HG02970 (cell line): Measurements from ENCODE around the gene CTNNBL1.
A peak's percentile ranks its signal among the peaks of the same experiment; 100 is the strongest.
"Not testable (repeated sequence)": the region's sequence is repeated elsewhere in the genome, so short reads cannot be mapped to it uniquely, and the experiment has no call there.

Source experiments
- ATAC-seq: cut with Tn5 transposase; IDR thresholded peaks from one replicate; pipeline ENCODE4 v1.9.1; 2021; ENCODE audit warnings: mild to moderate bottlenecking, moderate library complexity, moderate number of reproducible peaks; ENCODE audit not compliant: unreplicated experiment, low FRiP score

Gene CTNNBL1, protein sequence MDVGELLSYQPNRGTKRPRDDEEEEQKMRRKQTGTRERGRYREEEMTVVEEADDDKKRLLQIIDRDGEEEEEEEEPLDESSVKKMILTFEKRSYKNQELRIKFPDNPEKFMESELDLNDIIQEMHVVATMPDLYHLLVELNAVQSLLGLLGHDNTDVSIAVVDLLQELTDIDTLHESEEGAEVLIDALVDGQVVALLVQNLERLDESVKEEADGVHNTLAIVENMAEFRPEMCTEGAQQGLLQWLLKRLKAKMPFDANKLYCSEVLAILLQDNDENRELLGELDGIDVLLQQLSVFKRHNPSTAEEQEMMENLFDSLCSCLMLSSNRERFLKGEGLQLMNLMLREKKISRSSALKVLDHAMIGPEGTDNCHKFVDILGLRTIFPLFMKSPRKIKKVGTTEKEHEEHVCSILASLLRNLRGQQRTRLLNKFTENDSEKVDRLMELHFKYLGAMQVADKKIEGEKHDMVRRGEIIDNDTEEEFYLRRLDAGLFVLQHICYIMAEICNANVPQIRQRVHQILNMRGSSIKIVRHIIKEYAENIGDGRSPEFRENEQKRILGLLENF

DNA sequence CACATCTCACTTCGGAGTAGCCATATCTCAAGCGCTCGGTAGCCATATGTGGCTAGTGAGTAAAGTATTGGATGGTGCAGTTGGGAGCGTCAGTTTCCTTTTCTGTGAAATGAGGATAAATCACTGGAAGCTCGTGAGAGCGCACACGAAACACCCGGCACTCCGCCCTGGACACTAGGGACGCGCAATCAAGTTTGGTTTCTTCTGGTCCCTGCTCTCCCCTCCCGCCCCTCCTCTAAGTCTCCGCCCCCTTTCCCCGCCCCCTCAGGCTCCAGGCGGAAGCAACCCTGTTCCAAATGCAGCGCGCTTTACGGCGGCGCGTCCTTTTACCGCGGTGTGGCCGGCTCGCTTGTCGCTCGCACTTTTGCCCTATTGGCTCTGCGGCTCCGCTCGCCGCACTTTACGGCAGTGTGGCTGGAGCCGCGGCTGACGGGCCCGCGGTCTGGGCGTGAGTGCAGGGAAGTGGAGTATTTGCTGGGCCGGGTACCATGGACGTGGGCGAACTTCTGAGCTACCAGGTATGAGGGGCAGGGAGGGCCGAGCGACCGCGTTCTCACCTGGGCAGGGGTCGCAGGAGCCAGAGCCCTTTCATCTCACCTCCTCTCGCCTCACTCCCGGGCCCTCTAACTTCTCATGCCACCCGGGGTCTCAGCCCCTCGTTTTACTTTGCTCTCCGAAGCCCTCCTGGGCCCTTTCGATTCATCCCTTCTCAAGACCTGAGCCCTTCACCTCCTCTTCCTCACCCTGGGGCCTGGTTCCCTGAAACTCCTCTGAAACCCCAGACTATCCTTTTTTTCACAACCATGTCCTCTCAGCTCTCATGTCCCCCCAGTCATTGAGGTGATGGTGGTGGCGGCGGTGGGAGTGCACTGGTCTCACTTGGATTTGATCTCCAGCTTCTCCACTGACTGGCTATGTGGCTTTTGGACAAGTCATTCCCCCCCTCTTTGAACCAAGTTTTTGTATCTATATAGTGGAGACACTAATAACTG, at the start of gene CTNNBL1:
TSS of gene CTNNBL1 (plus strand) at position 396 of the 992 bp plus-strand sequence. CDS start at position 489, 93 bp downstream.
- peak; percentile 88 for ATAC-seq

DNA sequence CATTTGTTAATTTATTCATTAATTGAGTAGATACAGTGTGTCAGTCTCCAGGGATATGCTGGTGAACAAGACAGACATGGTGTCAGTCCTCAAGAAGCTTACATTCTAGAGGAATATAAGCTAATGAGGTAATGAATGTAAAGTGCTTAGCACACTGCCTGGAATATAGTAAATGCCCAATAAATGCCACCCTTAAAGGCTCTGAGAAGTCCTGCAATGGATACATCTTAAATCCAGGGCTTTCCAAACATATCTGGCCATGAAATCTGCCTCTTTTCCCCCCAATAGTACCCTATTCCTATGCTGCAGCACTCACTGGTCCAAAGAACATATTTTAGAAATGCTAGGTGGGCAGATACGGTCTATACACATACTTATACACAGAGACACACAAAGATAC, 49.2 kb upstream of the CTNNBL1 start:
- no peak for ATAC-seq

DNA sequence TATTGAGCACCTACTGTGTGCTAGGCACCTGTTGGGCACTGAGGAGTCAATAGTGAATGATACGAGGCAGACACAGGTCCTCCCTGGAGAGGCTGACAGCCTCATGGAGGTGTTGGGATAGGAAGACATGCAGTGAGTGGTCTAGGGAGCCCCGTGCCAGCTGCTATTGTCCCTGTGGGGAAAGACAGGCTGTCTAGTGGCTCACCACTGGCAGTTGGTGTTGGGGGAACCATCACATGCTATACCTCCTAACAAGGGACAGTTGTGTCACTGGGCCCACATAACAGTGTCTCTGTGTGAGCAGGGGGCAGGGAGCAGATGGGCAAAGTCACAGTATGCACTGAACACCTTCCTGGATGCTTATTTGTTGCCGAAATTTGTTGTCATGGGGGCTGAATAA, 45.9 kb upstream of the CTNNBL1 start:
- no peak for ATAC-seq

DNA sequence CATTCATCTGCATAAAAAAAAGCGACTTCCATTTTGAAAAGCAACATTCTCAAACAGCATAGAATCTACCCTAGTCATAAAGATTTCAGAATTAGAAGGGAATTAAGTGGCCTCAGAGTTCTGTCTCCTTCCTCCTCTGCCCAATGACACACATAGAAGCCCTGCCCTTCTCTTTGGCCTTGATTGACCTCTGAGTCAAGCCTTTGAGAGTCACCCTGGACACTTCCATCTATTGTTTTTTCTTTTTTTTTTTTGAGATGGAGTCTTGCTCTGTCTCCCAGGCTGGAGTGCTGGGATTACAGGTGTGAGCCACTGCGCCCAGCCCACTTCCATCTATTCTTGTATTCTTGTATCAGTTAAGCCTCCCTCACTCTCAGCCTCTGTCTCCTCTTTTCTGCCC, 44.8 kb upstream of the CTNNBL1 start:
- ATAC-seq: no peak

DNA sequence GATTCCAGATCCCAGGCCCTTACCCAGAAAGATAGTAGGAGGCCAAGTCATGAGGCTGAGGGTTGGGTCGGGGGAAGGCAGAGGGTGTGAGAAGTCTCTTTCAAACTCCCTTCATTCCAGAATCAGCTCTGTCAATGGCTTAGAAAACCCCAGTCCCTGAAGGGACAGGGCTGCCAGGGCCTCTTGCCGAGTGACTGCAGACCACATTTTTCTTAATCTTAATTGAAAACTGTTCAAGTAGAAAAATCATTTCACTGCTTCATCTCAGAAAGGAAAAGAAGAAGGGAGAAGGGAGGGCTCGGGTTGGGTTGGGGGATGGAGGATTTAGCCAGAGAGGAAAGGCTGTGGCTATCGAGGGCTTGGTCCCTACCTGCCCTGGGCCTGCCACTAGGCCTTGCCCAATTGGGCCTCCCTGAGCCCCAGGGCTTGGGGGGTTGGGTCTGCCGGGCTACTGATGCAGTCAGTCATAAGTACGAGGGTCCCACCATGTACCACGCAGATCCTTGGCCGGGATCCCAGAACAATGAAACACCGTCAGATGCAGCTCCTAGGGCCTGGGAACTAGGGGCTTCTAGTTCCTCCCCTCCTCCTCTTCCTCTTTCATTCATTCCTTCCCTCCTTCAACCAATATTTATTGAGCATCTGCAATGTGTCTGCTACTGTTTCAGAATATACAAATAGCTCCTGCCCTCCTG, 44.0 kb upstream of the CTNNBL1 start:
- no peak for ATAC-seq

DNA sequence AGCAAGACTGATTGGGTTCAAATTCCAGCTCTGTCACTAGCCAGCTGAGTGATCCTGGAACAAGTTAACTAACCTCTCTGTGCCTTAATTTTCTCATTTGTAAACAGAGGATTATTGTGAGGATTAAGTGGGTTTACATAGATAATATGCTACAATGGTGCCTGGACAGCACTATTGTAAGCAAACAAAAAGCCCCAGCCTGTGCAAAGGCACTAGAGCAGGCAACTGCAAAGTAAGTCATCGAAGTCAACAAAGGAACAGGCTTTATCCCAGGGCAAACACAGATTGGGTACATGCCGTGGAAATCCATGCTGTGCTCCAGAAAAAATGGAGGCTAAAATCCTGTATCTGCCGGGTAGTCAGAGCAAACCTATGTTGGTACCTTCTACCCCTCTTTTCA, 43.2 kb upstream of the CTNNBL1 start:
- ATAC-seq: no peak

DNA sequence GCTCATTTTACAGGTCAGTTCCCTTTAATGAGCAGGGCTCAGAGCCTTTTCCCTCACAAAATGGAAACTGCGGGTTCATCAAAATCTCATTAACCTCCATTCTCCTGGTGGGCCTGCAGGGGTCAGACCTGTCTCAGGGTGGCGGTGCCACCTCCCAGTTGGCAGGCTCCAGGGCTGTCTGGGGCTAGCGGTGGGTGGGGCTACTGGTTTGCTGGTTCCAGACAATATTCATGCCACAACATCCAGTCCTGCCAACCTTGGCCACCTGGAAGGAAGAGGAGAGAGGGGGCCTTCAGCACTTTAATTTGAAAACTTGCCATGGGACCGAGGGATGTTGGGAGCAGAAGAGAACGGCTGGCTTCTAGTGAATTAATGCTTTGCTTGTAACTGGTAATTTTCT, 41.9 kb upstream of the CTNNBL1 start:
- ATAC-seq: no peak

DNA sequence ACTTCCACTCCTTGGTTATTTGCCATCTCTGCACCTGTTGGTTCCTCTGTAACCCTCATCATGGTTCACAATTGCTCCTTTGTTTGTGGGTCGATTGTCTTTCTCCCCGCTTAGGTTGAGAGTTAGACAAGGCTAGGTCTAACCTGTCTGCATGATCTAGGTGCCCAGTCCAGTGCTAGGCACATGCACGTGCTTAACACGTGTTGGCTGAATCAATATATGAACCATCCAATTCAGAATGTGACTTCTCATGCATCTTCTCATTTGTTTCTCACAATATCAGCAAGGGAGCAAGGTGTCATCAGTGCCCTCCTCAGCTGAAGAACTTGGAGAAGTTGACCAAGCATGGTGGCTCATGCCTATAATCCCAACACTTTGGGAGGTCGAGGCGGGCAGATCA, 36.9 kb upstream of the CTNNBL1 start:
- no peak for ATAC-seq

DNA sequence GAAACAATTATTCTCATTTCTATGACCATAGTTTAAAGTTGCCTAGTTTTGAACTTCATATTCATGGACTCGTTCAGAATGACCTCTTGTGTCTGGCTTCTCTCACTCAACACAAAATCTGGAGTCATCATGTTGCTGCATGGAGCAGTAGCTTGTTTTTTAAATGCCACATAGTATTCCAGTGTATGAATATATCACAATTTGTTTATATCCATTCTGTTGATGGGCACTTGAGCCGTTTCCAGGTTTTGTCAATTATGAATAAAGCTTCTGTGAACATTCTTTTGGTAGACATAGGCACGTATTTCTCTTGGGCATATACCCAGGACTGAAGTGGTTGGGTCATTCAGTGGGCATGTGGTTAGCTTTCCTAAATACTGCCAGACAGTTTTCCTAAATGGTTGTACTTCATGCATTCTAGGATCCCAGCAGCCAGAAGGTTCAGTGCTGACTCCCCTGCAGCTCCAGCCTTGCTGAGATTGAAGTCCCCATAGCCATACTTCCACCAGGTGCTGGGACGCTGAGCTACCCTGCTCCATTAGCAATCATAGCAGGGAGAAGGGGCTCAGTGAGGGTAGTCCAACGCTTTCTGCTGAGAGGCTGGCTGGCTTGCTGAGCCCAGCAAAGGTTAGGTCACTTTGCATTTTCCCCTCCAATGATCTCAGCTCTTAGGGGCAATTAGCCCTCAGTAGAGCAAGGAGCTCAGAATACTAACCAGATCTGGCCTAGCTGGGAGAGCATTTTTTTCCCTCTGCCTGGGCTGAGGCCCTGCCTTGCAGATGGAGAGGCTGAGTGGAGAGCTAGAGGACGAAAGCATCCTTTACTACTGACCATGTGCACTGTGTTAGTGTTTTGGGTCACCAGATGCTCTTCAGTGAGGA, 35.7 kb upstream of the CTNNBL1 start:
- ATAC-seq: no peak

DNA sequence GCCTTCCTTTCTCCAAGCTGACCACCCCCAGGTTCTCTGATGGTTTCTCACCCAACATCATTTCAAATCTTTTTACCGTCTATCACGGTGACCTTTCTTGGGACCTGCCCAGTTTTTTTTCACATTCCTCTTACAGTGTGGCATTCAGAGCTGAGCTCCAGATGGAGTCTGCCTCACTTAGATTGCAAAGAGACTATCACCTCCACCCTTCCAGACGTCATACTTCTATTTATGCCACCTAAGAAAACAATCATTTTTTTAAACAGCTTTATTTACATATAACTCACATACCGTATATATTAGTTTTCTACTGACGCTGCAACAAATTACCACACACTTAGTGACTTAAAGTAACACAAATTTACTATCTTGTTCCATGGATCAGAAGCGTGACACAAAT, 32.3 kb upstream of the CTNNBL1 start:
- ATAC-seq: no peak

DNA sequence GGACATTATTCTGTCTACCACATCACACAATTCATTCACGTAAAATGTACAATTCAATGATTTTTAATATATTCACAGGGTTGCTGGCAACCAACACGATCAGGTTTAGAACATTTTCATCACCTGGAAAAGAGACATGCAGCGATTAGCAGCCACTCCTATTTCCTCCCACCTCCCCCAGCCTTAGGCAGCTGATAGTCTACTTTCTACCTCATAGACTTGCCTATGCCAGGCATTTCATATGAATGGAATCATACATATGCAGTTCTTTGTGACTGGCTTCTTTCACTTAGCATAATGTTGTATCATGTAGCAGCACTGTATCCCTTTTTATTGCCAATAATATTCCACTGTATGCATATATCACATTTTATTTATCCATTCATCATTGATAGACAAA, 31.5 kb upstream of the CTNNBL1 start:
- no peak for ATAC-seq

DNA sequence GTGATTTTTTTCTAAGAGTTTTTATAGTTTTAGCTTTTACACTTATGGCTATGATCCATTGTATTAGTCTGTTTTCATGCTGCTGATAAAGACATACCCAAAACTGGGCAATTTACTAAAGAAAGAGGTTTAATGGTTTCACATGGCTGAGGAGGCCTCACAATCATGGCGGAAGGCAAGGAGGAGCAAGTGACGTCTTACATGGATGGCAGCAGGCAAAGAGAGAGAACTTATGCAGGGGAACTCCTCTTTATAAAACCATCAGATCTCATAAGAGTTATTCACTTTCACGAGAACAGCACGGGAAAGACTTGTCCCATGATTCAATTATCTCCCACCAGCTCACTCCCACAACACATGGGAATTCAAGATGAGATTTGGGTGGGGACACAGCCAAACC, 29.2 kb upstream of the CTNNBL1 start:
- not testable (repeated sequence) for ATAC-seq

DNA sequence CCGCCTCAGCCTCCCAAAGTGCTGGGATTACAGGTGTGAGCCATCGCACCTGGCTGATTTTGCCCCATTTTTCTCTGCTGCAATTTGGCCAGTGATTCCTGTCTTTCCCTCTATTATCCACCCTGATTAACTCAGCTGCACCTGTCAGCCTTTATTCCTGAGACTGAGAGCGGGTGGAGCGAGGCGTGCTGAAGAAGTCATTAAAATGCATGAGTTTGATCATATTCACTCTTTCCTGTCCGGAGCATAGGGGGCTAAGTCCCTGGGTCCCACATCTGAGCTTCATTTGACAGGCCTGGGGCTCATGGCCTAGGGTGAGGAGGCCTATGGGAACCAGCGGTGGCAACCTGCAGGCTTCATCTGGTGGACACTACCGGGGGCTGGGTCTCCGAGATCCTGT, 25.7 kb upstream of the CTNNBL1 start:
- ATAC-seq: no peak

DNA sequence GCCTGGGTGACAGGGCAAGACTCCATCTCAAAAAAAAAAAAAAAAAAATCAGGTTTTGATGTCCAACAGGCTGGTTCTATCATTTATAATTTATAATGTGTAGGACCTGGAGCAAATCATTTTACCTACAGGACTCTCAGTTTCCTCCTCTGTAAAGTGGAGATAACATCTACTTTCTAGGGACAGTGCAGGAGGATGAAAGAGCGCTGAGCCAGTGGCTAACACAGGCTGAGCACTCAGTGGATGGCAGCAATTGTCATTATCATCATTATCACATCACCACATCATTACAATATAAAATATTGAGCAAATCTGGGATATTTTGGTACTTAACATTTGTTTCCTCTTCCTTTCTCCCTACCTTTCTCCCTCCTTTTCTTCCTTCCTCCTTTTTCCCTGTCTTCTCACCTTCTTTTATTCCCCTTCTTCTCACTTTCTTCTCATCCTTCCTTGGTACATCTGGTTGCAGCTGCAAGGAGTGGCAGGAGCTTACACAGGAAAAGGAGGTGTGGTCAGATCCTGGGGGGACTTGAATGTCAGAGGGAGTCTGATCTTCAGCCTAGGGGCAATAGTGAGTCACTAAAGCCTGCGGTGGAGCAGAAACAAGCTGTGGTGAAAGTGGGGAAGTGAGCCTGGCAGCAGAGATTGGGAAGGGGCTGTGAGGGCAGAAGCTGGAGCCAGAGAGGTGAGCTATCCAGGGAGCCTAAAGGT, 24.6 kb upstream of the CTNNBL1 start:
- no peak for ATAC-seq

DNA sequence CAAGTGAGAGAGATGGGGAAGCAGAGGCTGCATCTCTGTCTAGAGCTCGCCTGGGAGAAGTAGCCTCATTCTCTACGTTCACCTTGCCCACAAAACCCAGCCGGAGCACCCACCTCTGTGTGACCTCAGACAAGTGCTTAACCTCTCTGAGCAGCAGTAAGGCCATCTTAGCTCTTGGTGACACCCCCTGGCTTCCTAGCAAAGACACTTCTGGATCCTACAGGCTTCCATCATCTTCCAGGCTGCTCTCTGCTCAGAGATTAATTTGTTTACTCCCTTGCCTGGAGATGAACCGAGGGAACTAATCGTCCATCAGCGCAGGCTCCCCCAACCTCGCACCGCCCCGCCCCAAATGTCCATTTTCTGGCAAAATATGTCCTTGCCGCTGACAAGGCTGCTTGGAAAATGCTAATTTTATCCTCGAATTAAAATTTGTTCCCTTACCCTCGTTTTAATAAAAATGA, 24.0 kb upstream of the CTNNBL1 start:
- no peak for ATAC-seq

DNA sequence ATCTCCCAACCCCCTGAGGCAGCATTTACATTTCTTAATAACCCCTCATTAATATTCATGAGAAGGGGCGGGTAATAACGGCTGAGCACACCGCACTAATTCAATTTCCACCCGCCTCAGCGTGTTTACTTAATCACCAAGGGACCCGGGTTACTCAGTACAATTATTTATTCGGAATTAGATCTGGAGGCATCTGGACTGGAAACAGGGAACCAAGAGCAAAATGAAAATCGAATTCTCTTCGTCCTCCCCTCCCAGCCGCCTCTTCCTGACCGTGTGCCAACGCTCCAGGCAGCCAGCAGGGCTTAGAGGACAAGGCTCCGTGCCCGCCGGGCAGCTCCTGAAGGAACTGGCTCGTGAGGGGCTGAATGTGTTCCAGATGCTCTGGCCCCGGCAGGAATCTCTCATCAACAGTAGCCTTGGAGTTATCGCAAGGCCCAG, 23.5 kb upstream of the CTNNBL1 start:
- no peak for ATAC-seq

DNA sequence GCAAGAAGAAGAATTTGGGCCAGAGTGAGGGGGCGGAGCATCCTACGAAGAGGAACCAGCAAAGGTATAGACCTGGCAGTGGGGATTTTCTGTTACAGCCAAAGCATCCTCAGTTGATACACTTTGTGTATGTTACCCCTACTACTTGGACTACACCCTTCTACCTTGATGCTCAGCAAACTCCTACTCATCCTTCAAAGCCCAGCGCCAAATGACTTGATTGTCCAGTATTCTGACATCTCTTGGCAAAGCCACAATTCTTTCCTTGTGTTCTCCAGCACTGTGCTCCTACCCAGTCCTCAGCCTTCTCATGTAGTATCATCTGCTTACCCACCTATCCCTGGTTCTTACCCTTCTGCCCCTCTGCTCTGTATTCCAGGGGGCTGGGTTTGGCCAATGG, 21.7 kb upstream of the CTNNBL1 start:
- ATAC-seq: no peak

DNA sequence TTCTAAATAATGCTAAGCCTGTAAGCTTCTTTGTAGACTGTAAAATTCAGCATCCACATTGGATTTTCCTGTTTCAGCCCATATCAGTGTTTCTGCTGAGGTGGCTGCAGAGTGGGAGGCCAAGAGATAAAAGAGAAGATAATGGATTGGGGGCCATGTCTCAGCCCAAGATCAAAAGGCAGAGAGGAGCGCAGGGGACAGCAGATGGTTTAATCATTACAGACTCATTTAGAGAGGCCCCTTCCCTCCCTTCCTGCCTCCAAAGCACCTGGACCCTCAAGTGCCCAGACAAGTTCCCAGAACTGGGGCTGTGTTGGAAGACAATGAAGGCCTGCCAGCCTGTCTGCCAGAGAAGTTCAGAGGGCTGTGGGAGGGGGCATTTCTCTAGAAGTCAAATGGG, 20.4 kb upstream of the CTNNBL1 start:
- ATAC-seq: no peak

DNA sequence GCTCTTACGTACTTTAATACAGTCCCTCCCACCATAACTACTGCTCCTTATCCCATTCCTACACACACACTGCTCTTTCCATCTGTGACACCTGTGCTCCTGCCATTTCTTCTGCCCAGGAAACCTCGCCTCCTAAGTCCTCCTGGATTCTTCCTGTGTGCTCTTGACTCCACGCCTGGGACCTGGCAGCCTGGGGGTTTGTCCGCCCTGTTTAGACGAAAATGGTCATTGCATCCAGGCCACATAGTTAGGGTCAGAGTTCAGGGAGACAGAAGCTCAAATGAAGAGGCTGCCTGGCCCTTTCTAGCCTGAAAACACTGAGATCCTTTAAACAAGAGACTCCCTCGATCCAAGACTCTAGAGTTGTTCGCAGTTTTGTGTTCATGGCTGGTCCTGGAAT, 17.4 kb upstream of the CTNNBL1 start:
- no peak for ATAC-seq
